CD14-positive monocyte (primary cell): ENCODE data around the gene STAT6. TPM values are rescaled to one million over a fixed set of nuclear protein-coding genes. Genes with fewer than 3 reads are reported as not detected.

Experiments
- DNase-seq, 3 donors: peaks; one replicate each; pipeline ENCODE4 v3.0.0-alpha.2; 2011 to 2022
- H2AFZ ChIP-seq: 2 replicates; pipeline ENCODE4 v1.6.0; 2012; ENCODE audit warnings: mild to moderate bottlenecking, low read depth, low read length, inconsistent platforms; ENCODE audit not compliant: insufficient read depth, poor library complexity, severe bottlenecking
- H3K27ac ChIP-seq, 2 donors: 1 replicate in 1 of 2; 2 replicates in 1 of 2; pipeline ENCODE4 v1.5.1; 2012 to 2013; ENCODE audit warnings: low read length in 2 of 2, control low read depth in 1 of 2, inconsistent platforms in 1 of 2, low read depth in 1 of 2, mild to moderate bottlenecking in 1 of 2
- H3K27me3 ChIP-seq, 2 donors: one replicate each; pipeline versions ENCODE4 v1.6.0 to v1.6.1; 2011 to 2013; ENCODE audit warnings: low read length in 2 of 2; ENCODE audit not compliant: control insufficient read depth in 2 of 2, insufficient read depth in 2 of 2
- H3K36me3 ChIP-seq, 2 donors: replicated peaks in 1 of 2; 1 replicate in 1 of 2; 2 replicates in 1 of 2; pipeline versions ENCODE4 v1.5.1 to v1.6.1; 2012 to 2013; ENCODE audit warnings: low read length in 2 of 2, control low read depth in 1 of 2, inconsistent platforms in 1 of 2, mild to moderate bottlenecking in 1 of 2; ENCODE audit not compliant: insufficient read depth in 2 of 2, control insufficient read depth in 1 of 2
- H3K4me1 ChIP-seq, 2 donors: 1 replicate in 1 of 2; 2 replicates in 1 of 2; pipeline versions ENCODE4 v1.5.1 to v1.6.1; 2012 to 2013; ENCODE audit warnings: low read length in 2 of 2, control low read depth in 1 of 2, inconsistent platforms in 1 of 2, mild to moderate bottlenecking in 1 of 2, moderate library complexity in 1 of 2; ENCODE audit not compliant: insufficient read depth in 2 of 2, control insufficient read depth in 1 of 2
- H3K4me2 ChIP-seq: replicated peaks from 2 replicates; pipeline ENCODE3; 2012; ENCODE audit warnings: low read length, moderate library complexity, mild to moderate bottlenecking; ENCODE audit not compliant: poor library complexity, severe bottlenecking; ENCODE audit errors: extremely low read depth
- H3K4me3 ChIP-seq, 3 experiments: fragments of 200-600 bp in 1 of 3; sonication (generic) in 1 of 3; replicated peaks in 1 of 3; 1 replicate in 2 of 3; 2 replicates in 1 of 3; pipeline ENCODE4 v1.5.1; 2011 to 2013; ENCODE audit warnings: low read length in 3 of 3, mild to moderate bottlenecking in 3 of 3, control low read depth in 2 of 3, low read depth in 2 of 3, inconsistent platforms in 1 of 3, moderate library complexity in 1 of 3
- H3K79me2 ChIP-seq: 2 replicates; pipeline ENCODE4 v1.6.0; 2012; ENCODE audit warnings: mild to moderate bottlenecking, control low read depth, inconsistent platforms, low read length, moderate library complexity; ENCODE audit not compliant: insufficient read depth
- H3K9ac ChIP-seq: 2 replicates; pipeline ENCODE4 v1.6.0; 2017; ENCODE audit warnings: low read length, mild to moderate bottlenecking; ENCODE audit not compliant: insufficient read depth, poor library complexity, severe bottlenecking
- H3K9me3 ChIP-seq, 2 donors: replicated peaks in 1 of 2; 1 replicate in 1 of 2; 2 replicates in 1 of 2; pipeline versions ENCODE4 v1.5.1 to v1.6.1; 2012 to 2013; ENCODE audit warnings: low read length in 2 of 2, control low read depth in 1 of 2; ENCODE audit not compliant: control insufficient read depth in 1 of 2, insufficient read depth in 1 of 2
- H4K20me1 ChIP-seq: 2 replicates; pipeline ENCODE4 v1.6.0; 2012; ENCODE audit warnings: mild to moderate bottlenecking, low read length, control low read depth, moderate library complexity; ENCODE audit not compliant: insufficient read depth
- H3K27ac Mint-ChIP-seq, 7 donors: one replicate each; pipeline ENCODE4 v1.8.0; 2020; ENCODE audit warnings: mild to moderate bottlenecking in 7 of 7, mixed read lengths in 7 of 7, moderate library complexity in 6 of 7, inconsistent platforms in 2 of 7
- H3K27me3 Mint-ChIP-seq, 3 donors: one replicate each; pipeline ENCODE4 v1.8.0; 2021 to 2022; ENCODE audit warnings: low read depth in 3 of 3, mild to moderate bottlenecking in 3 of 3, mixed read lengths in 3 of 3, moderate library complexity in 3 of 3, inconsistent platforms in 1 of 3
- H3K36me3 Mint-ChIP-seq, 2 donors: one replicate each; pipeline ENCODE4 v1.8.0; 2020; ENCODE audit warnings: mixed read lengths in 2 of 2, inconsistent platforms in 1 of 2, mild to moderate bottlenecking in 1 of 2
- H3K4me1 Mint-ChIP-seq: one replicate; pipeline ENCODE4 v1.8.0; 2020; ENCODE audit warnings: mild to moderate bottlenecking, mixed read lengths
- H3K4me3 Mint-ChIP-seq, 2 donors: one replicate each; pipeline ENCODE4 v1.8.0; 2020; ENCODE audit warnings: mild to moderate bottlenecking in 2 of 2, mixed read lengths in 2 of 2, moderate library complexity in 1 of 2
- H3K9me3 Mint-ChIP-seq, 7 donors: one replicate each; pipeline ENCODE4 v1.8.0; 2020 to 2022; ENCODE audit warnings: mixed read lengths in 7 of 7, mild to moderate bottlenecking in 6 of 7, moderate library complexity in 6 of 7, inconsistent platforms in 2 of 7
- CTCF ChIP-seq: fragments of 200-600 bp; IDR thresholded peaks from one replicate; pipeline ENCODE4 v1.8.0; 2022; ENCODE audit warnings: antibody characterized with exemption, mild to moderate bottlenecking
- WGBS: methylation state at CpG from one replicate; pipeline ENCODE4 v1.1.5; 2013; ENCODE audit warnings: missing lambda C conversion rate; ENCODE audit not compliant: insufficient coverage; 5-methylcytosine and 5-hydroxymethylcytosine counted together
- intact Hi-C, 2 donors: fragments of 100-400 bp; cut with micrococcal nuclease; formaldehyde crosslinking; loops; one replicate each; pipeline versions ENCODE4 v1.15.0 to v1.15.1; 2023
- polyA plus RNA-seq, 3 donors: library from polyadenylated mRNA; depleted of rRNA in 1 of 3; unstranded in 2 of 3; stranded (reverse) in 1 of 3; fragments of 300-500 nt in 2 of 3; fragments of >200 nt in 1 of 3; fragmentation: Illumina TruSeq in 2 of 3; gene quantifications; 1 replicate in 2 of 3; 2 replicates in 1 of 3; pipeline ENCODE4 v1.2.3, GENCODE V29; 2012 to 2021

The STAT6 gene
- polyA plus RNA-seq, 3 donors: 132 to 637 (median 154) TPM

DNA sequence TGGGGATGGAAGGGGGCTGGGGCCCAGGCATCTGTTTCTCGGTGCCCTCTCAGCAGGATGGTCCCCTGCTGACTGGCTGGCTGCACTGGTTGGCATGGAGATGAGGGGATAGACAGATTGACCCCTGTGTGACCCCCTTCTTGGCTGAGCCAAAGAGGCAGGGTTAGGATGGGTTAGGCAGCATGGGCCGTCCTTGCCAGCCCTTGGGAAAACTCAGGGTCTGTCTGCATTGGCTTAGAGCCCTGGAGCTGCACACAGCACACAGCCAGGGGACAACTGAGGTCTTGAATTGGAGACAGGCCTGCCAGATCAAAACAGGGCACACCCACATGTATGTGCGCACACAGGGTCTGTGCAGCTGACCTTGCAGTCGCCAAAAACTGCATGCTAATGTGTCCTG lies 47.5 kb upstream of the STAT6 start:
- Histone ChIP-seq H3K4me2 (peak overlapping the region; percentile 54), H3K9me3 (no peaks in the 10 kb centered on the region), H3K4me1 (peaks cover 82 to 92% of the 10 kb centered on the region in 2 donors), H3K27ac (peak overlapping the region; percentile 68 to 71), H3K4me3 (peak overlapping the region in 1 of 3 experiments; percentile 30), H3K79me2 (peaks cover 27% of the 10 kb centered on the region), H3K9ac (no peak overlapping the region), H3K27me3 (no peaks in the 10 kb centered on the region), H2AFZ (no peak overlapping the region), H3K36me3 (peaks cover 77 to 95% of the 10 kb centered on the region in 2 donors), H4K20me1 (peaks cover 54% of the 10 kb centered on the region)
- intact Hi-C loops: no loop called here
- TF ChIP-seq CTCF: no peak
- peaks cover 0 to 5% (median 2%) of the 10 kb centered on the region in 3 donors for H3K27me3 Mint-ChIP-seq
- peaks cover 84 to 97% of the 10 kb centered on the region in 2 donors for H3K36me3 Mint-ChIP-seq
- WGBS: 95% methylated on average over 4 of the region's 4 CpGs
- DNase-seq: no peak
- peaks cover 91% of the 10 kb centered on the region for H3K4me1 Mint-ChIP-seq
- H3K4me3 Mint-ChIP-seq: no peak overlapping the region
- H3K9me3 Mint-ChIP-seq: no peaks in the 10 kb centered on the region
- peak overlapping the region in 3 of 7 donors; percentile 46 to 89 (median 60) for H3K27ac Mint-ChIP-seq

GRCh38 chr12:57158186-57158585 lies 47.0 kb upstream of the STAT6 start:
- Mint-ChIP-seq H3K36me3 (peaks cover 86 to 99% of the 10 kb centered on the region in 2 donors), H3K27me3 (peaks cover 0 to 5% (median 2%) of the 10 kb centered on the region in 3 donors), H3K27ac (peak overlapping the region; percentile 77 to 91 (median 88)), H3K4me3 (peak overlapping the region; percentile 51 to 59), H3K4me1 (peaks cover 96% of the 10 kb centered on the region), H3K9me3 (no peaks in the 10 kb centered on the region)
- H3K36me3 ChIP-seq: peaks cover 74 to 91% of the 10 kb centered on the region in 2 donors
- intact Hi-C loops: no loop called here
- DNase-seq: no peak
- H3K9ac ChIP-seq: no peak overlapping the region
- H3K27ac ChIP-seq: peak overlapping the region; percentile 68 to 71
- no peaks in the 10 kb centered on the region for H3K27me3 ChIP-seq
- peak overlapping the region in 1 of 3 experiments; percentile 30 for H3K4me3 ChIP-seq
- H3K4me2 ChIP-seq: peak overlapping the region; percentile 54
- no peaks in the 10 kb centered on the region for H3K9me3 ChIP-seq
- H2AFZ ChIP-seq: no peak overlapping the region
- H3K4me1 ChIP-seq: peaks cover 85 to 97% of the 10 kb centered on the region in 2 donors
- 87% methylated on average over 7 of the region's 16 CpGs for WGBS
- peaks cover 28% of the 10 kb centered on the region for H3K79me2 ChIP-seq
- peaks cover 59% of the 10 kb centered on the region for H4K20me1 ChIP-seq
- TF ChIP-seq CTCF: no peak
